Smooth muscle cell (in vitro differentiated cells): Measurements from ENCODE around the gene SLC6A15. TPM values are rescaled to one million over a fixed set of nuclear protein-coding genes. Genes with fewer than 3 reads are reported as not detected.
A peak's percentile ranks its signal among the peaks of the same experiment; 100 is the strongest.

ENCODE experiments used
- DNase-seq: peaks from one replicate; lab custom pipeline; 2025; ENCODE audit not compliant: unreplicated experiment; lab: John Stamatoyannopoulos, UW
- H2AFZ ChIP-seq: fragments of 200-600 bp; sonication (generic); 2 replicates; pipeline ENCODE4 v1.6.0; 2016; ENCODE audit warnings: antibody characterized with exemption, low read depth, mild to moderate bottlenecking
- H3F3A ChIP-seq: fragments of 200-600 bp; sonication (generic); 2 replicates; pipeline ENCODE4 v1.6.0; 2017; ENCODE audit warnings: antibody characterized with exemption, low read depth
- H3K27ac ChIP-seq: fragments of 200-600 bp; sonication (generic); 2 replicates; pipeline ENCODE4 v1.5.1; 2016; ENCODE audit warnings: low read depth, mild to moderate bottlenecking
- H3K27me3 ChIP-seq: fragments of 200-600 bp; sonication (generic); 2 replicates; pipeline ENCODE4 v1.6.1; 2016; ENCODE audit warnings: low read depth, mild to moderate bottlenecking
- H3K36me3 ChIP-seq: fragments of 200-600 bp; sonication (generic); 2 replicates; pipeline ENCODE4 v1.5.1; 2016; ENCODE audit warnings: low read depth
- H3K4me1 ChIP-seq: fragments of 200-600 bp; sonication (generic); 2 replicates; pipeline ENCODE4 v1.5.1; 2016; ENCODE audit warnings: low read depth
- H3K4me2 ChIP-seq: fragments of 200-600 bp; sonication (generic); 2 replicates; pipeline ENCODE4 v1.6.0; 2016; ENCODE audit warnings: mild to moderate bottlenecking
- H3K4me3 ChIP-seq: fragments of 200-600 bp; sonication (generic); 2 replicates; pipeline ENCODE4 v1.5.1; 2016; ENCODE audit warnings: mild to moderate bottlenecking
- H3K79me2 ChIP-seq: fragments of 200-600 bp; sonication (generic); 2 replicates; pipeline ENCODE4 v1.6.0; 2016; ENCODE audit warnings: low read depth, mild to moderate bottlenecking
- H3K9ac ChIP-seq: fragments of 200-600 bp; sonication (generic); 2 replicates; pipeline ENCODE4 v1.6.0; 2016; ENCODE audit warnings: low read depth
- H3K9me3 ChIP-seq: fragments of 200-600 bp; sonication (generic); replicated peaks from 2 replicates; pipeline ENCODE4 v1.5.1; 2016; ENCODE audit warnings: low read depth
- H4K20me1 ChIP-seq: fragments of 200-600 bp; sonication (generic); 2 replicates; pipeline ENCODE4 v1.6.0; 2016; ENCODE audit warnings: low read depth
- CTCF ChIP-seq: fragments of 200-600 bp; sonication (generic); IDR thresholded peaks from 2 replicates; pipeline ENCODE4 v1.5.1; 2017; ENCODE audit warnings: borderline replicate concordance, mild to moderate bottlenecking, antibody characterized with exemption; ENCODE audit not compliant: insufficient read depth, poor library complexity, severe bottlenecking
- WGBS: methylation state at CpG from one replicate; pipeline ENCODE4 v1.1.7; 2016; ENCODE audit warnings: low lambda C conversion rate; 5-methylcytosine and 5-hydroxymethylcytosine counted together
- polyA plus RNA-seq: library from polyadenylated mRNA; unstranded; fragments of >200 nt; fragmentation: Nextera tagmentation; extraction: Ambion mirVana; gene quantifications from 2 replicates; pipeline ENCODE4 v1.2.1, GENCODE V29; 2016
- total RNA-seq: library from RNA; depleted of rRNA; stranded (reverse); fragments of >200 nt; gene quantifications from 2 replicates; pipeline ENCODE4 v1.2.3, GENCODE V29; 2014

SLC6A15 gene
- total and polyA plus RNA-seq, 2 experiments from 2014 or later: 6.4 to 11.6 TPM

GRCh38 chr12:84910549-84911241 lies 1.9 kb downstream of the SLC6A15 start:
- Histone ChIP-seq H3K4me2 (peak overlapping the region; percentile 86), H3F3A (no peaks in the 10 kb centered on the region), H4K20me1 (no peaks in the 10 kb centered on the region), H3K79me2 (peaks cover 46% of the 10 kb centered on the region), H3K27me3 (no peaks in the 10 kb centered on the region), H3K36me3 (no peaks in the 10 kb centered on the region), H3K27ac (peak overlapping the region; percentile 24), H3K9ac (peak overlapping the region; percentile 17), H3K9me3 (no peaks in the 10 kb centered on the region), H3K4me1 (no peaks in the 10 kb centered on the region), H2AFZ (peak overlapping the region; percentile 95), H3K4me3 (peak overlapping the region; percentile 68)
- TF ChIP-seq CTCF: no peak
- 12% methylated on average over 21 of the region's 21 CpGs for WGBS
- no peak for DNase-seq

GRCh38 chr12:84904051-84904450 lies 8.5 kb downstream of the SLC6A15 start:
- TF ChIP-seq CTCF: no peak
- Histone ChIP-seq H2AFZ (no peak overlapping the region), H3K4me2 (no peak overlapping the region), H4K20me1 (no peaks in the 10 kb centered on the region), H3F3A (no peaks in the 10 kb centered on the region), H3K4me3 (no peak overlapping the region), H3K9ac (no peak overlapping the region), H3K36me3 (no peaks in the 10 kb centered on the region), H3K4me1 (no peaks in the 10 kb centered on the region), H3K79me2 (peaks cover 92% of the 10 kb centered on the region), H3K9me3 (no peaks in the 10 kb centered on the region), H3K27me3 (no peaks in the 10 kb centered on the region), H3K27ac (no peak overlapping the region)
- WGBS: 35% methylated on average over 2 of the region's 2 CpGs
- DNase-seq: no peak

GRCh38 chr12:84891106-84891838 lies 21.3 kb downstream of the SLC6A15 start:
- Histone ChIP-seq H3K79me2 (peaks cover 13% of the 10 kb centered on the region), H2AFZ (no peak overlapping the region), H3K36me3 (no peaks in the 10 kb centered on the region), H4K20me1 (no peaks in the 10 kb centered on the region), H3K4me1 (no peaks in the 10 kb centered on the region), H3F3A (no peaks in the 10 kb centered on the region), H3K4me2 (no peak overlapping the region), H3K9me3 (no peaks in the 10 kb centered on the region), H3K27ac (no peak overlapping the region), H3K4me3 (no peak overlapping the region), H3K27me3 (no peaks in the 10 kb centered on the region), H3K9ac (no peak overlapping the region)
- WGBS: 84% methylated on average over 5 of the region's 5 CpGs
- DNase-seq: no peak
- no peak for TF ChIP-seq CTCF
